Muscle of back (tissue), 11 donors: ENCODE results near the gene SLC47A1. TPM values are rescaled to one million over a fixed set of nuclear protein-coding genes. Genes with fewer than 3 reads are reported as not detected.

Source experiments
- DNase-seq, 3 donors: peaks; one replicate each; pipeline versions ENCODE4 v3.0.0 to v3.0.0-alpha.2; 2013
- polyA plus RNA-seq, 10 donors: library from polyadenylated mRNA; unstranded; fragments of 120-200 nt; gene quantifications; one replicate each; pipeline ENCODE4 v1.2.1, GENCODE V29; 2013; ENCODE audit not compliant: insufficient read length in 10 of 10

SLC47A1 gene
- polyA plus RNA-seq, 10 donors = 0.62 to 3.1 (median 1.5) TPM

GRCh38 chr17:19590912-19591551 is 57.4 kb downstream of the SLC47A1 start:
- no peak for DNase-seq

GRCh38 chr17:19592316-19592715 is 58.7 kb downstream of the SLC47A1 start:
- no peak for DNase-seq

DNA sequence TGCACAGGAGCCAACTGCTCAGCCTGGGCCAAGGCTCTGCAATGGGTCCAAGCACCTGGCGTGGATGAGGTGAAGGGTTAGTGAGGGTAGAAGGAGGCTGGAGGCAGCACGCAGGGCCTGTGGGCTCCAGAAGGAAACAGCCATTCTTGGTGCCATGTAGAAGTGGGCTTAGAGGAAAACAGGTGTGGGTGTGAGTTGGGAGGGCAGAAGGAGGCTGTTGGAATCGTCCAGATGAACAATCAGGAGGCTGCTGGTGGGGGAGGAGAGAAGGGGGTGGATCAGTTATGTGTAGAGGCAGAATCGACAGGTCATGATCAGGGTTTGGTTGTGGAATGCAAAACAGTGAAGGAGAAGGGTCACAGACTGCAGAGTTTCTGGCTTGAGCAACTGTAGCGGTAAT is 63.2 kb downstream of the SLC47A1 start:
- DNase-seq = no peak

- DNase-seq = no peak
Measured at GRCh38 chr17:19610311-19610710, 76.7 kb downstream of the SLC47A1 start.

- no peak for DNase-seq
Measured at GRCh38 chr17:19610879-19611278, 77.2 kb downstream of the SLC47A1 start.

DNA sequence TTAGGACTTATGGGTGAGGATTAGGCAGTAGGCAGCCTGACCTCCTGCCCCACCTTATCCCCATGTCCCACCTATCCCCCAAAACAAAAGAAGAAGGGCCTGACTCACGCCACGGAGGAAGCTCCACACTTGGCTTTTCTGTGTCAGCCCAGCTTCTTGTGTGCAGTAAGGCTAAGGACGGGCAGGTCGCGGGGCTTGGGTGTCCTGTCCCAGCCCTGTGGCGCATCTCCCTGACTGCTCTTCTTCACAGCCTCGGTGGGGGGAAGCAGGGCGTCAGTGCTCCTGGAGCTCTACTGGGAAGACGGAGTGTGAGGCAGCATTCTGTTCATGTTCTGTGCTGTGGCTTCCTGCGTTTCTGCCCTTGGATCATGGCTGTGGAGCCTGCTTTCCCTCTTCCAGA is 80.3 kb downstream of the SLC47A1 start:
- no peak for DNase-seq

DNA sequence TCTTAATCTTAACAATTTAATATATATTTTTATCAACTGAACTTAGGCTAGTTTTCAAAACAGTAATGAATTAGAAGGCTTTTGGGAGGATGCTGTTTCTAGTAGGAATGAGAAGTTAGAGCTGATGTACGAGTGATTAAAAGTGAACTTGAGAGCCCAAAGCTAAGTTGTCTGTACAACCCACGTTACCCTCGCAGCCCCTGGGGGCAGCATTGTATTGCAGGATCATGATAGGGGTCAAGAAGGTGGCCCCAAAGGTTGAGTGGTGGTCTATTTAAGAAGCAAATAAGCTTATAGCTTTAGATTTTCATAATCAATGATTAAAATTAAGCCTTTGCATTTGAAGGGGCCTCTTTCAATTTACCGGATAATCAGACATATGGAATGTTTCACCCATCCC is 81.2 kb downstream of the SLC47A1 start:
- no peak for DNase-seq

- no peak for DNase-seq
Measured at GRCh38 chr17:19618015-19618414, 84.4 kb downstream of the SLC47A1 start.

DNA sequence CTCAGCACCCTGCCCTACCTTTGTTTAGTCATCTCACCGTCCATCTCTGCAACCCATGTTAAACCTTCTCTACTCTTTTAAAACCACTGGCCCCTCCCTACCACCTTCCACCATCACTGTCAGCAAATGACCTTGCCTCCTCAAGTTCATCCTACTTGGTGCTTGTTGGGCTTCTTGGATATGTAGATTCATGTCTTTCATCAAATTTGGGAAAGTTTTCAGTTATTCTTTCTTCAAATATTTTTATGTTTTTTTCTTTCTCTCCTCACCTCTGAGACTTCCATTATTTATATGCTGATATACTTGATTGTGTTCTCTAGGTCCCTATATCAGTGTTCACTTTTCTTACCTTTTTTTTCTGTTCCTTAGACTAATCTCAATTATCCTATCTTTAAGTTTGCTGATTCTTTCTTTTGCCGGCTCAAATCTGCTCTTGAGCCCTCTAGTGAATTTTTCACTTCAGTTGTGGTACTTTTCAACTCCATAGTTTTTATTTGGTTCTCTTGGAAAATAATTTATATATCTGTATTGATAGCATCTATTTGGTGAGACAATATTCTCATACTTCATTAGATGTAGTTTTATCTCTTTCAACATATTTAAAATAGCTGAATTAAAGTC is 86.2 kb downstream of the SLC47A1 start:
- no peak for DNase-seq

DNA sequence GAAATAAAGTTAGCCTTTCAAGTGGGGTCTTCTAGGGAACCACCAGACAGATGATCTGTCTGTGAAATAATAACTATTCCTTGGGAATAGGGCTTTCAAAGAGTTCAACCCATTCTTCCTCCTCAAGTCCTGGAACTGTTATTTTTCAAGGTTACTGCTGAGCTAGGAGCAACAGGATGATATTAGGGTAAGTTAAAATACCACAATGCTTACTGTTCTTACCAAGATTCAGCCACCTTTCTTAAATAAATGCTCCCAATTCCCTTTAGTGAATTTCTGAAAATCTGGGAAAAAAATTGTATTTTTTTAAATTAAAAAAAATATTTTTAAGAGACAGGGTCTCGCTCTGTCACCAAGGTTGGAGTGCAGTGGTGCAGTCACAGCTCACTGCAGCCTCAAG is 88.0 kb downstream of the SLC47A1 start:
- DNase-seq = no peak

GRCh38 chr17:19626079-19626478 is 92.4 kb downstream of the SLC47A1 start:
- no peak for DNase-seq

Other genes with a start within 250 kb of the SLC47A1 start
- gene B9D1, start 171.1 kb upstream of the SLC47A1 start, polyA plus RNA-seq = 1 to 10 TPM; 4.9 to 9.4 (median 5.6) TPM
- 10 to 100 TPM; 18.3 to 27.3 (median 22.5) TPM for gene MAPK7, start 155.4 kb upstream of the SLC47A1 start, polyA plus RNA-seq
- gene MFAP4, start 146.7 kb upstream of the SLC47A1 start, polyA plus RNA-seq = 100 to 1,000 TPM; 247 to 372 (median 275) TPM
- gene RNF112, start 122.6 kb upstream of the SLC47A1 start, polyA plus RNA-seq = 1 to 10 TPM; 1.8 to 5.1 (median 3.7) TPM
- gene ALDH3A2, start 114.9 kb downstream of the SLC47A1 start, polyA plus RNA-seq = 10 to 100 TPM; 27.2 to 47.9 (median 34.1) TPM
- under 1 TPM in 9 of 10 donors, not detected in 1; 0.13 to 0.49 (median 0.24) TPM for gene SLC47A2, start 182.7 kb downstream of the SLC47A1 start, polyA plus RNA-seq
- under 1 TPM in 8 of 10 donors, not detected in 2; 0.12 to 0.34 (median 0.28) TPM for gene ALDH3A1, start 214.4 kb downstream of the SLC47A1 start, polyA plus RNA-seq